Tibial artery (tissue), 4 donors: ENCODE measurements around the gene BRD2.

ENCODE experiments used
- DNase-seq, 2 donors: peaks; one replicate each; pipeline ENCODE4 v3.0.0-alpha.2; 2019
- H3K27ac ChIP-seq, 2 donors: fragments of 200-600 bp; sonication (generic) in 1 of 2; 1 replicate in 1 of 2; 2 replicates in 1 of 2; pipeline ENCODE4 v1.5.1; 2018 to 2019; ENCODE audit warnings: mild to moderate bottlenecking in 1 of 2
- H3K27me3 ChIP-seq, 2 donors: fragments of 200-600 bp; sonication (generic) in 1 of 2; one replicate each; pipeline versions ENCODE4 v1.5.1 to v1.6.0; 2016 to 2019
- H3K36me3 ChIP-seq, 3 donors: fragments of 200-600 bp; sonication (generic) in 2 of 3; one replicate each; pipeline ENCODE4 v1.5.1; 2016 to 2019; ENCODE audit warnings: mild to moderate bottlenecking in 2 of 3
- H3K4me1 ChIP-seq, 4 donors: fragments of 200-600 bp; sonication (generic) in 2 of 4; 1 replicate in 3 of 4; 2 replicates in 1 of 4; pipeline ENCODE4 v1.5.1; 2016 to 2019
- H3K4me3 ChIP-seq, 2 donors: fragments of 200-600 bp; sonication (generic) in 1 of 2; 1 replicate in 1 of 2; 2 replicates in 1 of 2; pipeline ENCODE4 v1.5.1; 2018 to 2019; ENCODE audit warnings: mild to moderate bottlenecking in 2 of 2
- H3K9me3 ChIP-seq, 3 donors: fragments of 200-600 bp; sonication (generic) in 1 of 3; one replicate each; pipeline ENCODE4 v1.5.1; 2016 to 2019
- CTCF ChIP-seq, 2 experiments: fragments of 200-600 bp in 1 of 2; fragments of 450-650 bp in 1 of 2; IDR thresholded peaks; one replicate each; pipeline ENCODE4 v1.5.1; 2017 to 2019; ENCODE audit warnings: antibody characterized with exemption in 2 of 2, mild to moderate bottlenecking in 1 of 2, moderate library complexity in 1 of 2
- intact Hi-C: fragments of 100-400 bp; cut with DNase I; formaldehyde crosslinking; loops from one replicate; pipeline ENCODE4 v1.15.0; 2023; ENCODE audit warnings: low total_unique reads

The BRD2 gene

GRCh38 chr6:32968093-32968866 is at the start of gene BRD2:
Gene BRD2 (plus strand): TSS chr6:32968594. CDS start chr6:32972899, 4,305 bp downstream.
- H3K27me3 ChIP-seq: no peaks in the 10 kb centered on the region
- peaks cover 9 to 12% (median 11%) of the 10 kb centered on the region in 3 donors for H3K36me3 ChIP-seq
- no peaks in the 10 kb centered on the region for H3K9me3 ChIP-seq
- peaks cover 0 to 36% (median 12%) of the 10 kb centered on the region in 4 donors for H3K4me1 ChIP-seq
- H3K27ac ChIP-seq: peak within 1 kb of the TSS; percentile 99
- peak; percentile 95 to 98 for DNase-seq
- TF ChIP-seq CTCF (IDR thresholded peaks at IDR 0.05): no peak
- H3K4me3 ChIP-seq: peak within 1 kb of the TSS; percentile 90 to 94
- intact Hi-C loops: loop anchor here (5.0 kb wide), 2 partner anchors 36 to 131 kb away; partner anchors contain the start of gene TAP2

GRCh38 chr6:32920715-32921114 is 47.7 kb upstream of the BRD2 start:
- Histone ChIP-seq H3K4me1 (no peaks in the 10 kb centered on the region), H3K36me3 (no peaks in the 10 kb centered on the region), H3K27me3 (peaks cover 0 to 48% of the 10 kb centered on the region in 2 donors), H3K4me3 (no peak overlapping the region), H3K9me3 (no peaks in the 10 kb centered on the region), H3K27ac (no peak overlapping the region)
- no peak for TF ChIP-seq CTCF (IDR thresholded peaks at IDR 0.05)
- intact Hi-C loops: no loop called here
- no peak for DNase-seq

GRCh38 chr6:32922083-32922482 is 46.3 kb upstream of the BRD2 start:
- no peak for DNase-seq
- Histone ChIP-seq H3K4me3 (no peak overlapping the region), H3K27me3 (peaks cover 0 to 49% of the 10 kb centered on the region in 2 donors), H3K4me1 (no peaks in the 10 kb centered on the region), H3K36me3 (no peaks in the 10 kb centered on the region), H3K27ac (no peak overlapping the region), H3K9me3 (no peaks in the 10 kb centered on the region)
- TF ChIP-seq CTCF (IDR thresholded peaks at IDR 0.05): no peak
- intact Hi-C loops: no loop called here

- no peaks in the 10 kb centered on the region for H3K9me3 ChIP-seq
- no peaks in the 10 kb centered on the region for H3K36me3 ChIP-seq
- no peak for DNase-seq
- no peak overlapping the region for H3K4me3 ChIP-seq
- TF ChIP-seq CTCF (IDR thresholded peaks at IDR 0.05): no peak
- no peaks in the 10 kb centered on the region for H3K27me3 ChIP-seq
- no peak overlapping the region for H3K27ac ChIP-seq
- no peaks in the 10 kb centered on the region for H3K4me1 ChIP-seq
- intact Hi-C loops: loop anchor here (5.0 kb wide), 1 partner anchor 36 kb away; the partner anchor contains the start of gene BRD2
These were observed 37.2 kb upstream of the BRD2 start for GRCh38 chr6:32931211-32931610.

GRCh38 chr6:32932132-32932868 is 36.1 kb upstream of the BRD2 start:
- no peaks in the 10 kb centered on the region for H3K36me3 ChIP-seq
- no peak overlapping the region for H3K4me3 ChIP-seq
- DNase-seq: no peak
- H3K27me3 ChIP-seq: no peaks in the 10 kb centered on the region
- H3K9me3 ChIP-seq: no peaks in the 10 kb centered on the region
- intact Hi-C loops: loop anchor here (5.0 kb wide), 1 partner anchor 35 kb away; the partner anchor contains the start of gene BRD2
- no peak for TF ChIP-seq CTCF (IDR thresholded peaks at IDR 0.05)
- H3K4me1 ChIP-seq: no peaks in the 10 kb centered on the region
- no peak overlapping the region for H3K27ac ChIP-seq
